Suprapubic skin (tissue), 3 donors: Measurements from ENCODE around the gene ARHGAP20.

Experiments used
- EP300 ChIP-seq: sonication (generic); formaldehyde crosslinking; IDR thresholded peaks from one replicate; pipeline ENCODE4 v1.6.1; 2017; ENCODE audit warnings: antibody characterized with exemption
- TF ChIP-seq, protein P1 (sequence below), 2 donors: fragments of 200-600 bp in 1 of 2; fragments of 450-650 bp in 1 of 2; sonication (generic) in 1 of 2; IDR thresholded peaks; one replicate each; pipeline ENCODE4 v1.5.1; 2016 to 2019; ENCODE audit warnings: antibody characterized with exemption in 2 of 2, mild to moderate bottlenecking in 1 of 2, moderate library complexity in 1 of 2

DNA sequence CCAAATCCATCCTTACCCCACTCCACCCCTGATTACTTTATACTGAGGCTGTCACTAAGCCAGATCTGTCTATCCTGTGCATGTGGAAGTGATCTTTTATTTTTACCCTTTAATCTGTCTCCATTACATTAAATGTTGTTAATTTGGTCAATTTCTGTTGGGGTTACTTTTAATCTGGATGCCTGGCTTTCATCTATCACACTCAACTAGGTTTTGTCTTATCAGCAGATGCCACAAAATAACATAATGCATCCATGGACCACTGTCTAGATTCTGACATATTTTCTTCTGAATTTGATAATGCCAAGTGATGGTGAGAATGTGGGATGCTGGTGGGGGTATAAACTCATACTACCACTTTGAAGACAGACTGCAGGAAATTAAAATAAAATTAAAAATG is 174.1 kb downstream of the ARHGAP20 start:
- TF ChIP-seq EP300 = no peak
- TF ChIP-seq, protein P1, sequence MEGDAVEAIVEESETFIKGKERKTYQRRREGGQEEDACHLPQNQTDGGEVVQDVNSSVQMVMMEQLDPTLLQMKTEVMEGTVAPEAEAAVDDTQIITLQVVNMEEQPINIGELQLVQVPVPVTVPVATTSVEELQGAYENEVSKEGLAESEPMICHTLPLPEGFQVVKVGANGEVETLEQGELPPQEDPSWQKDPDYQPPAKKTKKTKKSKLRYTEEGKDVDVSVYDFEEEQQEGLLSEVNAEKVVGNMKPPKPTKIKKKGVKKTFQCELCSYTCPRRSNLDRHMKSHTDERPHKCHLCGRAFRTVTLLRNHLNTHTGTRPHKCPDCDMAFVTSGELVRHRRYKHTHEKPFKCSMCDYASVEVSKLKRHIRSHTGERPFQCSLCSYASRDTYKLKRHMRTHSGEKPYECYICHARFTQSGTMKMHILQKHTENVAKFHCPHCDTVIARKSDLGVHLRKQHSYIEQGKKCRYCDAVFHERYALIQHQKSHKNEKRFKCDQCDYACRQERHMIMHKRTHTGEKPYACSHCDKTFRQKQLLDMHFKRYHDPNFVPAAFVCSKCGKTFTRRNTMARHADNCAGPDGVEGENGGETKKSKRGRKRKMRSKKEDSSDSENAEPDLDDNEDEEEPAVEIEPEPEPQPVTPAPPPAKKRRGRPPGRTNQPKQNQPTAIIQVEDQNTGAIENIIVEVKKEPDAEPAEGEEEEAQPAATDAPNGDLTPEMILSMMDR (IDR thresholded peaks at IDR 0.05) = no peak
